GM19023 (cell line): ENCODE results near the gene TSPAN11.
"Not testable (repeated sequence)": the region's sequence is repeated elsewhere in the genome, so short reads cannot be mapped to it uniquely, and the experiment has no call there.

Source experiments
- ATAC-seq: cut with Tn5 transposase; IDR thresholded peaks from one replicate; pipeline ENCODE4 v1.9.1; 2021; ENCODE audit warnings: mild to moderate bottlenecking, moderate library complexity; ENCODE audit not compliant: unreplicated experiment

The TSPAN11 gene, protein sequence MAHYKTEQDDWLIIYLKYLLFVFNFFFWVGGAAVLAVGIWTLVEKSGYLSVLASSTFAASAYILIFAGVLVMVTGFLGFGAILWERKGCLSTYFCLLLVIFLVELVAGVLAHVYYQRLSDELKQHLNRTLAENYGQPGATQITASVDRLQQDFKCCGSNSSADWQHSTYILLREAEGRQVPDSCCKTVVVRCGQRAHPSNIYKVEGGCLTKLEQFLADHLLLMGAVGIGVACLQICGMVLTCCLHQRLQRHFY

DNA sequence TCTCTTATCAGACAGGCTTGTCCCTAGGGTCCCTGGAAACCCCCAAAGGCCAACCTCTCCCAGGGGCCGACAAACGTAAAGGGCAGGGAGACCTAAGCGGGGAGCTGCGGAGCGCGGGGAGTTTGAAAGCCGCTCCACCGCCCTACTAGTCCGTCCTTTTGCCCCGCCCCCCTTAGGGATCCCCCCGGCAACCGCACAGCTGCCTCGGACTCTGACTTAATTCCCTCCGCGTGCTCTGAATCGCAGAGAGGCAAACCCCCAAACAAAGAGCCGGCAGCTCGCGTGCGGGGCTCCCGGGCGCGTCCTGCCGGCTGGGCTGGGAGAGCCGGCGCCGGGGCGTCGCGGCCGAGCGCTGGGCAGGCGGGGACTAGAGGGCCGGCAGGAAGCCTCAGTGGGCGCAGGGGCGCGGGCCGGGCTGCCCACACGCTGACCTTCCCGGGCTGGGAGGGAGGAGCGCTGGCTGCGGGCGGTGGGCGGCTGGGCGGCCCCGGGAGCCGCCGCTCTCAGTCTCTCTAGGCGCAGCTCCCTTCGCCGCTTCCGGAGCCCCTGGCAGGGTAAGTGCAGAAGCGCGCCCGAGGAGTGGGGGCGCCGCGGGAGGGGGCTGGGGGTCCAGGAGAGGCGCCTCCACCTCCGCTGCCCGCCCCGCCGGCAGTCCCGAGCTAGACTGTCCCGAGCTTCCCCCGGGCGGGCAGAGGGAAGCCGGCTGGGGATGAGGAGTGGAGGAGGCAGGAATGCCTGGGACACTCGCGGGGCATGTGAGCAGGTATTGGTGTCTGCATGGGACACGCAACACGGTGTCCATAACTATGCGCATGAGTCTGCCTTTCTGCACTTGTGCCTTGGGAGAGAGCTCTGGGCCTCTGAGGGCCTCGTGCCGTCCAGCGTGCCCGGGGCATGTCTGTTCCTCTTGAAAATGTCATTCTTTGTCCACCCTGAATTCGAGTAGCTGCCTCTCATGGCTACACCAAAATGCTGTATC, at the start of gene TSPAN11:
TSPAN11 (plus strand) TSS at position 506 of the 979 bp plus-strand sequence. CDS start 27,244 bp downstream, outside the sequence.
- ATAC-seq, result no peak

DNA sequence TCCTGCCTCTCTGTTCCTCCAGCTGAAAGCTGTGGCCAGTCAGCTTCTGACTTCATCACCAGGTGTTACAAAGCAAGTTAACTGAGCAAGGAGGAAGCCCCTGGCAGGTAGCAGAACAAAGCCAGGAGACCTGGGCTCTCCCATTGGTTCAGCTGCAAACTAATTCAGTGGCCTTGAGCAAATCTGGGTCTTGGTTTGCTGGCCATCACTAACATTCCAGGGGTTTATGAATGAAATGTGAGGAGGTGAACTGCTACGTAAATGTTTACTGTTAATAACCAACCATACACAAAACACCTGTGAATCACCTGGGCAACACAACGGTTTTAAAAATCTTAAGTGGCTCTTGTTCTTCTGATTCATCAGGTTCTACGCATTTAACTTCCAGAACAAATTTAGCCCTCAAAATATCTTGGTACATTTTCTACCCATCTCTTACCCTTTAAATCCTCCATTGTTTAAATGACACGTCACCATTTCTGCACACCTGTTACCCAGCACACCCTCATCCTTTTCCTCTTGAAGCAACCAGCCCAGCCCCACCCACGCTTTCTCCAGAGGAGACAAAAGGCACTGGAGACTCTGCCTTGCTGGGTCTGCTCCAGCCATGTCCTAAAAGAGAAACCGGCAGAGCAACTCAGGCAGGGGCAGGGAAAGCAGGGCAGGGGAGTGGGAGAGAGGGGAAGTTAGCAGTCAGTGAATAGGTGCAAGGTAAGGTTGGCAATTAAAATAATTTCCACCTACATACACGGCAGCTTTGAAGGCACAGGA, 49.3 kb upstream of the TSPAN11 start:
- ATAC-seq, result no peak

DNA sequence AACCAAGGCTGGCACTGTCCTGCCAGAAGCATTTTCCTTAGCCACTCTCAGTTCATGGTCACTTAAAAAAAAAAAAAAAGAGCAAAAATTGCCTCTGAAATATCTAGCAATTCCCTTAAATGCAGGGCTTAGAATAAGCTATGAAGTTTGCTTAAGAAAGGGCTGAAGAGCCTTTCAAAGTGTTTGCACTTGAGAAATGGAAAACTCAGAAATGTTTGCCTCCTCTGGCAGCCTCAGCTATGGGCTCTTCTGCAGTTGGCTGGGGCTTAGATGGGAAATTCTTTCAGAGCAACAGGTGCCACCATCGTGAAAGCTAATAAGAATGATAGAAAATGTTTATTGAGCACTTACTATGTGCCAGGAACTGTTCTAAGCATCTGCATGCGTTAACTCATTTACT, 48.5 kb upstream of the TSPAN11 start:
- ATAC-seq, result no peak

DNA sequence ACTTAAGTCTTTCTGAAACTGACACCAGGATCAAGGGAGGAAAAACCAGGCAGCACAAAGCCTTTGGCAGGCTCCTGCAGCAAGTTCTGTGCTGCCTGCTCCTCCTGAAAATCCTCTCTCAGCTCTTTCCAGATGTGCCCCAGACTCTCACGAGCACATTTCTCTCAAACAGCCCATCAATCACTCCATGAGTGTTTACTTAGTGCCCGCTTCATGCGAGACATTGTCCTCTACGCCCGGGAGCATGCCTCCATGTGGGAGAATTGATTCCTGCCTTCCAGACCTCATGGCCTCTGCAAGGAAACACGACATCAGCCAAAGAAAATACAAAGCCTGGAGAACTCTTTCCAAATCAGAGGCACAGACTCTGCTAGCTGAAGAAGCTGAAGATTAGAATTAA, 46.5 kb upstream of the TSPAN11 start:
- no peak for ATAC-seq

DNA sequence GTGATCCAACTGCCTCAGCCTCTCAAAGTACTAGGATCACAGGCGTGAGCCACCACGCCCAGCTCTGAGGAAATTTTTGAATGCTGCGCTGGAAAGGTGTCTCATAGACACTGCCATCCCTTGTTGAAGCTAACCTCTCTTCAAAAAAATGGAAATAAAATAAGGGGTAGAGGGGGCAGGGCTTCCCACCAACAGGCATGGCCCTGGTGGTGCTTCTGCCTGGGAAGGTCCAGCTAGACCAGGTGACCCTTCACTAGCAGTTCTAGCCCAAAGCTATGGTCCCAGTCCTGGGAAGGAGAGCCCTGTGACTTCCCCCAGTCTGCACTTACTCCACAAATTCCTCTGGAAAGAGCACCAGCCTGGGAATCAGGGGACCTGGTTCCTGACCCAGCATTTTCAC, 45.7 kb upstream of the TSPAN11 start:
- ATAC-seq, result no peak

DNA sequence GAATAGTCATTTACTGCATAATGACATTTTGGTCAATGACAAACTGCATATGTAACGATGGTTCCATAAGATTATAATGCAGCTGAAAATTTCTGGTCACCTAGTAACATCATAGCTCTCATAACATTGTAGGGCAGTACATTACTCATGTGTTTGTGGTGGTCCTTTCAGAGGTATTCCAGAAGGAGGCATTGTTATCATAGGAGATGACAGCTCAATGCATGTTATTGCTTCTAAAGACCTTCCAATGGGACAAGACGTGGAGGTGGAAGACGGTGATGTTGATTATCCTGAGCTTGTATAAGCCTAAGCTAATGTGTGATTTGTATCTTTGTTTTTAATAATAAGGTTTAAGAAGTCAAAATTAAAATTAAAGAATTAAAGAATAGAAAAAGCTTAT, 43.8 kb upstream of the TSPAN11 start:
- no peak for ATAC-seq

DNA sequence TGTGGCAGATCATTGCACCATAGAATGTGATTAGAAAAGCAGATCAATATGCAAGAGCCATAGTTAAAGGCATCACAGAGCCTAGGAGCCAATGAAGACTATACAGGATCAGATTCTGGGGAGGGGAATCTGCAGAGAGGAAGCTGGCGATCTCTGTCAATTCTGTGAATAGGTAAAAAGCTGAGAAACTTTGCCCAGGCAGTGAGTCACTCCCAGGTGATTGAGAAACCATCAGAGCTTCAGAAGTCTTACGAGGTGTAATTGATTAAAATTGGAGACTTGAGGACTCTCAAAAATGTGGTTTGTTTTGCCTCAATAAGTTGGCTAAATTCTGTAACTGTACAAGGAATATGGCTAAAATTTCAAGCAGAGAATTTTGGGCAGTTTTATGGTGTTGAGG, 41.7 kb upstream of the TSPAN11 start:
- ATAC-seq, result no peak

DNA sequence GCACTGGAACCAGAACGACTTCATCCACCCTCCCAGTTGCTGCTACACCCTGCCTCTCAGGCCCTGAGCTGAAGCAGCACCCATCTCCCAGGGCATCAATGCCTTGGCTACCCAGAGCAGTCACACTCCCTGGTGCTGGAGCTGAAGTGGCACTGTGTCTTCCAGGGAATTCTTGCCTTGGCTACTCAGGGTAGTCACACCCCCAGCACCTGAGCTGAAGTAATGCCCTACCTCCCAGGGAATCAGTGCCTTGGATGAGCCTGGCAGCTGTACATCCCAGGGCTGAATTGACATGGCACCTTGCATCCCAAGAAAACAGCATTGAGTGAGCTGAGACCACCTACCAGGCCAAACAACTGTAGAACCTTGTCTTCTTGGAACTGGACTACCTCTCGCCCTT, 41.2 kb upstream of the TSPAN11 start:
- no peak for ATAC-seq

DNA sequence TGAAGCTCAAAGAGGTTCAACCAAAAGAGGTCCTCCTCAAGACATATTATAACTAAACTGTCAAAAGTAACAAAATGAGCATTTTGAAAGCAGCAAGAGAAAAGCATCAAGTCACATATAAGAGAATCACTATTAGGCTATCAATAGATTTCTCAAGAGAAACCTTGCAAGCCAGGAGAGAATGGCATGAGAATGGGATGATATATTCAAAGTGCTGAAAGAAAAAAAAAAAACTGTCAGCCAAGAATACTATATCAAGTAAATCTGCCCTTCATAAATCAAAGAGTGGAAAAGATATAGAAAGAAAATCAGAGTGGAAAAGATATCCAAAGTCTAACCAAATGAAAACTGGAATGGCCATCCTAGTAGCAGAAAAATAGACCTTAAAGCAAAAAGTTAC, 39.3 kb upstream of the TSPAN11 start:
- ATAC-seq, result no peak

DNA sequence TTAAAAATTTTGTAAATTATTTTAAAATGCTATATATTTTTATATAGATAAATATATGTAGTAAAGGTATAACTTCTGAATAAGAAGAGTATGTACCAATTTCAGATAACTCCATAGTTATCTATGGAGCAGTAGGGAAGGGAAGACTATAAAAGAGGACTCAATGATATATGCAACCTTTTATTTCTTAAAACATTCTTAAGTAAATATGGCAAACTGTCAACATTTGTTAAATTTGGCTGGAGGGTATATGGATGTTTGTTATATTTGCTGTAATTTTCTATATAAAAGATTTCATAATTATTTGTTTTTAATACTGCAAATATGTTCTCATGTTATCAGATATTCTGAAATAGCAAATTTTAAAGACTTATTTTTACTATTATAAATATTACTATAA, 38.3 kb upstream of the TSPAN11 start:
- ATAC-seq, result no peak

DNA sequence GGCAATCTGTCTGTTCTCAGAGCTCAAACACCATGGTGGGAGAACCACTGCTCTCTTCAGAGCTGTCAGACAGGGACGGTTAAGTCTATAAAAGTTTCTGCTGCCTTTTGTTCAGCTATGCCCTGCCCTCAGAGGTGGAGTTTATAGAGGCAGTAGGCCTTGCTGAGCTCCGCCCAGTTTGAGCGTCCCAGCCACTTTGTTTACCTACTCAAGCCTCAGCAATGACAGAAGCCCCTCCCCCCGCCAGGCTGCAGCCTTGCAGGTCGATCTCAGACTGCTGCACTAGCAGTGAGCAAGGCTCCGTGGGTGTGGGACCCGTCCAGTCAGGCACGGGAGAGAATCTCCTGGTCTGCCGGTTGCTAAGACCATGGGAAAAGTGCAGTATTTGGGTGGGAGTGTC, 32.0 kb upstream of the TSPAN11 start:
- not testable (repeated sequence) for ATAC-seq

DNA sequence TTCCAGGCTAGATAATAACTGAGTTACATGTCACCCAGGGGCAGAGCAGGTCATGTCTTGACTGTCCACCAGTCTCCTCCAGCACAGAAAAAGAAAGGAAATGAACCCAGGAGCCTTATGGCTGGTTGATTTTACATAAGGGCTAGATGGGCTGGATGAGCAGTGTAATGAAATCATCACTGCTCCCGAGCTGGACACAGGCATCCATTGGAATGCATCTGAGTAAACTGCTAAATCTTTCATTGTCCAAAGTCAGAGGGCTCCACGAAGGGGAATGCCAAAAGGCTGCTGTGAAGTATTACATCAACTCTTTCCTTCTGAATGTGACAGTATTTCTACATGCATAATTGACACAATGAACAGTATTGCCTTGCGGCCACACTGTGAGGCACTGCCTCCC, 30.1 kb upstream of the TSPAN11 start:
- ATAC-seq, result no peak

DNA sequence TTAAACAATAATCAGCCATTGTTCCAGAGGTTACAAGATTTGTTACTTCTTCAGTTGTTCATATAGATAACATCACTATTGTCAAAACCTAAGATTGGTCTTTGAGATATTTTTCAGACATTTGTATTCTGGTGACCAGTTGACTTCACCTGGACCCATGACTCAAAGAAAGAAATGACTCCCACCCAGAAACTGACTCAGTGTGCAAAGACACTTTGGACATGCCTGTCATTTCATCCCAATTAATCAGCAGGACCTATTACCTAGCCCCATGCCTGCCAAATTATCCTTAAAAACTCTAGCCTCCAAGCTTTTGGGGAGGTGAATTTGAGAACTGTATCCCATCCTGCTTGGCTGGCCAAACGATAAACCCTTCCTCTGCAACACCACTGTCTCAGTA, 27.7 kb upstream of the TSPAN11 start:
- no peak for ATAC-seq

DNA sequence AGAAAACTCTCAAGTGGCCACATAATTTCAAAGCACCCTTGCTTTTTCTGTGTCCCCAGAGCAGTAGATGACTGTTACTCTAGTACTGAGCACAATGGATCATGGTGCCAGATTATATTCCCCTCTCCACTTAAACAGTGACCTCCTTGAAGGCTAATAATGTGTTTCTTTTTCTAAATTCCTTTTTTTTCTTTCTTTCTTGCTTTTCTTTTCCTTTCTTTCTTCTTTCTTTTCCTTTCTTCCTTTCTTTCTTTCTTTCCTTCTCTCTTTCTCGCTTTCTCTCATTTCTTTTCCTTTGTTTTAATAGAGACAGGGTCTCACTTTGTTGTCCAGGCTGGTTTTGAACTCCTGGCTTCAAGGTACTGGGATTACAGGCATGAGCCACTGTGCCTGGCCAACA, 26.2 kb upstream of the TSPAN11 start:
- ATAC-seq, result no peak

DNA sequence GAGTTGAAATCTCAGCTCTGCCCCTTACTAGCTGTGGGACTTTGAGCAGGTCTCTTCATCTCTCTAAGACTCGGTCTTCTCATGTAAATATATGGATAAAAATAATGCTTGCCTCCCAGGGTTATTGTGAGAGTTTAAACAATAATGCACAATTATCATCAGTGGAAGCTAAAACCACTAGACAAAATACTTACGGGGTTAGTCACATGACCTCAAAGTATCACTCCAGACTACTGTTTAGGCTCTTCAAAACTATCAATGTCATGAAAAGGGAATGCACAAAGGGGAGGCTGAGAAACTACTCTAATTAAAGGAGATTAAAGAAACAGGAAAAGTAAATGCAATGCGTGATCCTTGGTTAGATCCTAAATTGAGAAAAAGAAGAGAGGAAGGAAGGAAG, 24.5 kb upstream of the TSPAN11 start:
- no peak for ATAC-seq

DNA sequence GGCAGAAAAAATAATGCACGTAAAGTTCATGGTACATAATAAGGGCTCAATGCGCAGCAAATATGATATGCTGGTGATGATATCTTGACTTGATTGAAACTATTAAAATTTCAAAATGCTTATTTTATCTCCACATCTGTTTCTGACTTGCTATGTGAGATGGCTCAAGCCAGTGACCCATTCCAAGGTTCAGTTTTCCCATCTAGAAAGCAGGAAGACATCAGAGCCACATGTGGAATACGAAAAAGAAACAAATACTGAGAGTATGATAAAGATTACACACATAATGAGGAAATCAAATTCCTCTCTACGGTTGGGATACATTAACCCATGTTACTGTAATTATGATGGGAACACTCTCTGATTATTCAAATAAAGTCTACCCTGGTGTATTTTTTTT, 24.0 kb upstream of the TSPAN11 start:
- no peak for ATAC-seq

DNA sequence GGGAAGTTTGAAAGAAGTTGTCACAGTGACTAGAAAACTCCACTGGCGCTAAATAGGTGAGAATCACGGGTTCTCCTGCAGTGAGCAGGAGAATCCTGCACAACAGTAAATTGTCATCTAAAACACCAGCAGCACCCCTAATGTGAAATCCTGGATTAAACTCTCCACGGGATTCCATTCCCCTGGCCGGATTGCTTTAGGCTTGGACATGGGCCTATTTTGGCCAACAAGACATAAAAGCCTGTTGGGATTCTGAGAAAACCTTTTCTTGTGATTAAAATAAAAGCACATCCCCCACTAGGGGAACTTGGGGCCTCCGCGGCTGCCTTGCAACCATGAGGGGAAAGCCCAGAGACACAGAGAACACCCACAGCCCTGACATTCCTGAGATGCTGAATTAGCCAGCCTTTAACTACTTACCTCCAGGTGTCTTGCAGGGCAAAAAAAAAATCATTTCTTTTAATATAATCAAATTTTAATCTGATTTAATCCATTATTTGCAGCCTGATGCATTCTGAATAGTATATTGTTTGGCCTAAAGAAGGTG, 21.0 kb upstream of the TSPAN11 start:
- no peak for ATAC-seq

DNA sequence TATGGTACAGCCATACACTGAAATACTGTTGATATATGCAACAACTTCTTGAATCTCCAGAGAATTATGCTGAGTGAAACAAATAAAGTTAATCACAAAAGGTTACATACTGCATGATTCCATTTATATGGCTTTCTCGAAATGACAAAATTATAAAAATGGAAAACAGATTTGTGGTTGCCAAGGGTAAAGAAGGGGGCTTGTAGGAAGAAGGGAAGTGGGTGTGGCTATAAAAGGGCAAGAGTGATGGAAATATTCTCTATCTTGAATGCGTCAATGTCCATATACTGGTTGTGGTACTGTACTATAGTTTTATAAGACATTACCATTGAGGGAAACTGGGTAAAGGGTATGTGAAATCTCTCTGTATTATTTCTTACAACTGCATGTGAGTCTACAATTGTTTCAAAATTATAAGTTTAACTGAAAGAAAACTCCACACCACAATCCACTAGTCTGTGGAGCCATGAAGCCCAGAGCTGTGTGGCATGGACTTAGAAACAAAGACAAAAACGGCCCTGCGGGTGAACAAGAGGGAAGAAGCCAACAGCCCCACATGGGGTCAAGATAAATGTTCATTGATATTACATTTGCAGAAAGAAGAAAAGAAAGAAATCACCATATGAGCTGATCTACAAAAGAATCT, 18.3 kb upstream of the TSPAN11 start:
- no peak for ATAC-seq

DNA sequence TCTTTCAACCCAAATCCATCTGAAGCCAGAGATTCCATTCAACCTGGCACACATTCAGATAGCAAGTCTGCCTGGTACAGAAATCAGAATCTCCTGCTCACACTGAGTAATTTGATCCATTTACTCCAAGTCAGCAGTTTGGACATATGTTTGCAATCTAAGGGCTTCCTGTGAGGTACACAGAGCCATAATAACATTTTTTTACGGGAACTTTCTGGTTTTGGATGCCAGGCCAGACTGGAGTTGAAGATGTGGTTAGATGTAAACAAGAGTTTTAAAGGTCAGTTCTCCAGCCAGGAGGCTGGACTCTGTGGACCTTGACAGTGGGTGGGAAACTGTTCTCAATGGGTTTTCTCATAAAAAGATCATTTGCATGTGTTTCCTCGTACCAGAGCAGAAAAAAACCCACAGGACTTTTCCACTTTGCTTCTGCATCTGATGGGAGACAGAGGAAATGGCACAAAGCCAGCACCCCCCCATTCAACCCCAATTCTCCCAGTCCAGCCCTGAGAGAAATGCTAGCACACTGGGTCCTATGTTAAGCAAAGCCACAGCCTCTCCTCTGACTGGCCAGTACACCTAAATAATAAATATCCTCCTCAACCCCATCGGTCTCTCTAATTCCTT, 17.7 kb upstream of the TSPAN11 start:
- no peak for ATAC-seq

DNA sequence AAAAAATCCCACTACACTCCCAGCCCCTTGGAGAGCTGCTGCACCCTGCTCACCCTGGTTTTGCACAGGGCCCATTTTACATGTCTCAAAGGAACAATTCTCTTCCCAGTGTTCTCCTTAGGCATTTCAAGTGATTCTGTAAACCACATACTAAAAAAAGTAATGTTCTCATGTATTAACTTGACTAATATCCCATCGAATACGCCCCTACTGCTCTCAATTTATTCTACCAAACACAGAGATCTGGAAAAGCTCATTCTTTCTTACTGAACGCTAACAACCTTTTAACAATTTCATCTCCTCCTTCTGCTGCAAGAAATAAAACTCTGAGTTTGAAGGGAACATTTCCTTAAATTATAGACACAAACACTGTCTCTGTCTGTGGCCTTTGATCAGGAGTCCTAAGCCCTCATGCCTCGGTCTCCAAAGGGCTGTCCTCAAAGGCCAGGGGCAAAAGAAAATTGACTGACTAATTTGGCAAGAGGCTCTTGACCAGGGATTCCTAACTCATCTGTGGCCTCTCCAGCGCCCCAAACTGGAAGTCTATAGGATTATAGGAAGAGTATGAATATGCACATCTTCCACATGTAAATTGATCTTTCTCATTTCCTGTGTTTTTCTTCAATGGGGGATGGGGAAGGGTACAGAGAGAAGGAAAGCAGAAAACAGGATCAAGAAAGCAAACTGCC, 17.1 kb upstream of the TSPAN11 start:
- ATAC-seq, result no peak
